GM18507 (cell line): ENCODE data around the gene DDX23.

Source experiments
- DNase-seq: peaks from one replicate; pipeline ENCODE4 v3.0.0; 2011; ENCODE audit warnings: low read depth; ENCODE audit not compliant: insufficient read length; ENCODE audit errors: extremely low spot score
- FAIRE-seq: peaks from 2 replicates; lab custom pipeline; 2011; peaks lifted over from hg19 to GRCh38; lab: Jason Lieb, UNC

Gene DDX23

DNA sequence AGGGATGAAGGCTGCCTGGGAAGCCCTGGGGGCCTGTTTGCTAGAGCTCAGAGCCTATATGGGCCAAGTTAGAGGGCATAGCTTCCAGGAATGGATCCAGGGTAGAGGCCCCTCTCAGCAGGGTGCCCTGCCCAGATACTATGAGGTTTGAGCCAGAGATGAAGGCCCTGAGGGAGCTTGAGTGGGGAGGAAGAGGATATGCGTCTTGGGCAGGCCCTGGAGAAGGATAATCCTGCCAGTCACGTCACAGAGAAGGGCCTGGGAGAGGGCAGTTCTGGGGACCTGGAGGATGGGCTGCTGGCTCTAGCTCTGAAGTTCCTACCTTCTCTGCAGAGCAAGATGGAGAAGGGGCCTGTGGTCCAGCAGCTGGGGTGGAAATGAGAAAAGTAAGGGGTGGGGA, 39.6 kb downstream of the DDX23 start:
- FAIRE-seq, result no peak
- no peak for DNase-seq

DNA sequence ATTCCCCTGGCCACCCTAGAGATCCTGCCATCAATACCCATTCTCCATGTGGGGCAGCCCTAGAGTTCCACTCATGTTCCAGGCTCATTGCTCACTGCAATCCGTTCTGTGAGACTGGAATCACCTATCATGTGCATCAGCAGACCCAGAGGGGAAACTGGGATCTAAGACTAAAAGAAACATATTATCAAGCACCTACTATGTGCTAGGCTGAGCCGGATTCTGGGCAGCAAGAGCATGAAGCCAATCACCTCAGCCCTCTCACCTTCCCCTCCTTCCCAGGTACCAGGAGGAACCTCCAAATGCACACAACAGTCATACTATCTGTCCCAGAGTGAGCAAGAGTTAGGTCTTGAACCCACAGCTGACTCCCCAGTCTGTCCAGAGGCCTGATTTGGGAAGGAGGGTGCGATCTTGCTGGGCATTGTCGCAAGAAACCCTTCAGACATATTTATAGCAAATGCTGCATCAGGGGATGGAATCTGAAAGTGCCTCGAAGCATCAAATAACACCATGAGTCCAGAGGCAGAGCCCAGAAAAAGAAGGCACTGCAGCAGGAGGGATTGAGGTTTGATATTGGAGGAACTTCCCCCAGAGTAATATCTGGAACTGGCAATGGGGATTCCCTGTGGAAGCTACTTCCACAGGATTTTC, 40.4 kb downstream of the DDX23 start:
- DNase-seq, result no peak
- no peak for FAIRE-seq

DNA sequence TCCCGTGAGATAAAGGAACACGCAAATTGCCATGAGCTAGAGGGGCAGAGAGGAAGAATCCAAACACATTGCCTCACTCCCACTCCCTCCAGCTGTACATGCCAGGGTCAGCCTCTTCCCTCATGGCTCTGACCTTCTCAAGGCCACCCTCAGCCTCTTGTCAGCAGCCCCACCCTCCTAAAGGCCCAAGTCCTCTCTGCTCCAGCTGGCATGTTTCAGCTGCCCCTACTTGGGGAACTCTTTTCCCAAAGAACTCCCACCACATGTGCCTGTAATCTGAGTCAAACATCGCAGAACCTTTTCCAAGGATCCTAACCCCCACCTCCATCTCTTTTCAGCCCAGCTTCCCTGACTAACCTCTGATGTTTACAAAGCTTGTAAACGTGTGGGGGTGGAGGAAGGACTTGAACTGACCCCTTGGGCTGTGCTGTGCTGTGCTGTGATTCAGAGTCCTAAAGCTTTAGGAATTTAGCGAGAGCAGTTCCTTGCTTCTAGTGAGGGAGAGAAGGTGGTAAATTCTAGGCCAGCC, 41.0 kb downstream of the DDX23 start:
- DNase-seq (no peak), FAIRE-seq (no peak)

DNA sequence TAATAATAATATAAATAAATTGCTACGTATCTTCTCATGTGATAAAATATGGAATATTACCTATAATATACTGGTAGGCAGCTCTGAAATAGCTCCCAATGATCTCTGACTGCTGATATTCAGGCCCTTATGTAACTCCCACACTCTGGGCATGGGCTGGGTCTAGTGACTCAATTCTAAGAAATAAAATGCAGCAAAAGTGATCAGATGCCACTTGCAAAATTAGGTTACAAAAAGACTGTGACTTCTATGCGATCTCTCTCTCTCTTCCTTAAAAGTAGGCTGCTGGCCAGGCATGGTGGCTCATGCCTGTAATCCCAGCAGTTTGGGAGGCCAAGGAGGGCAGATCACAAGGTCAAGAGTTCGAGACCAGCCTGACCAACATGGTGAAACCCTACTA, 44.0 kb downstream of the DDX23 start:
- no peak for DNase-seq
- no peak for FAIRE-seq

DNA sequence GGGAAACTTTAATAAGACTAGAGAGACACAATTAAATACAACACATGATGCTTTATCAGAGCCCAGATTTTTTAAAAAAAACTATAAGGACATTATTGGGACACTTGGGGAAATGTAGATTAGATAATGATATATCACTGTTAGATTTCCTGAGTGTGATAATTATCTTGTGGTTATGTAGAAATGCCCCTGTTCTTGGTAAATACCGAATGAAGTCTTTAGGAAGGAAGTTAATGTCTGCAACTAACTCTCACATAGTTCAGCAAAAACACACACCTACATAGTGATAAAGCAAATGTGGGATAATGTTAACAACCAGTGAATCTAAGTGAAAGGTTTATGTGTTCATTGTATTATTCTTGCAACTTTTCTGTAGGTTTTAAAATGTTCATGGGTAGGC, 48.3 kb downstream of the DDX23 start:
- no peak for DNase-seq

DNA sequence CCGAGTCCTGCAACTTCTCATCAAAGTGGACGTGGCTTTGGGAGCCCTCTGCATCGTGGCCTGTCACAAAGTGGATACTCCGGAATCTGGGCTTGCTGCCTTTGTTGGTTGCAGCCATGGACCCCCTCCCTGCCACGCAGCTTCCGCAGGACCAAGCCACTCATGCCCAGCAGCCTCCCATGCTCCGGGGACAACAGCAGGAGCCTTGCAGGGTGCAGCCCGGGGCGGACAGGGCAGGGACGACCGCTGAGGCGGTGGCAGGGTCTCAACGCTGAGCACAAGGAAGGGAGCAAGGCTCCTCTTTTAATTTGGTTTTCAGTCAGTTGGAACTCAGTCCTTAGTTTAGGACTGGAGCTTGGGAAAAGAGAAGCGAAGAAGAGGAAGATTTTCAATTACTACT, 51.0 kb downstream of the DDX23 start:
- FAIRE-seq, result no peak
- DNase-seq, result no peak

More for the DNA sequence above, 48.3 kb downstream of the DDX23 start:
- FAIRE-seq, result no peak

DNA sequence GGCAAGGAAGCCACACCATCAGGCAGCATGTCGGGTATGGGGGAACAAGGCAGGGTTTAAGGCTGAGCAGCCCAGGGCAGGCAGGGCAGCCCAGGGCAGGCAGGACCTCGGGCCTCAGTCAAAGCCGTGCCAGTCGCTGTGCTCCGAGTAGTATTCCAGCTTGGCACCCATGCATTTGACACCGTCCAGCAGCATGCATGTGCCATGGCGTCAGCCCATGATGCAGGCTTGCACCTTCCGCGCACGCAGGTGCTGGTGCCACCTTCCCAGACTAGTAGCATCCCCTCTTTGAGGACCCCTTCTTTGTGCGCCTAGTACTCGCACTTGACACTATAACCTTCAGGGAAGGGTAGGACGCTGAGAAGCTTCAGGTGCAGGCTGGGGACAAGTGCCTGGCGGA, 51.5 kb downstream of the DDX23 start:
- no peak for FAIRE-seq

DNA sequence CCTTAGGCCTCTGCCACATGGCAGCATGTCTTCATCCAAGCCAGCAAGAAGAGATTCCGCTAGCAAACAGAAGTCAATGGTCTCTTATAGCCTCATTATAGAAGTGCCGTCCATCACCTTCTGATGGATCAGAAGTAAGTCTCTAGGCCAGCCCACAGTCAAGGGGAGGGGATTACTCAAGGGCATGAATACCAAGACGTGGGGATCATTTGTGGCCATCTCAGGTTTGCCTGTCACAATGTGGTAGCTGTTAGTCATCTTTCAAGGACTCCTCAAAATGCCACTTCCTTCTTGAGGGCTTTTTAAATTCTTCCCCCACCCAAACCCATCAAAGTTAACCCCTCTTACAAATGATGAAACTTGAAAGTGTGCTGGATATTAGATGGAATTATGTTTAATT, 55.0 kb downstream of the DDX23 start:
- DNase-seq, result no peak
- no peak for FAIRE-seq

More for the DNA sequence above, 51.5 kb downstream of the DDX23 start:
- DNase-seq, result no peak

DNA sequence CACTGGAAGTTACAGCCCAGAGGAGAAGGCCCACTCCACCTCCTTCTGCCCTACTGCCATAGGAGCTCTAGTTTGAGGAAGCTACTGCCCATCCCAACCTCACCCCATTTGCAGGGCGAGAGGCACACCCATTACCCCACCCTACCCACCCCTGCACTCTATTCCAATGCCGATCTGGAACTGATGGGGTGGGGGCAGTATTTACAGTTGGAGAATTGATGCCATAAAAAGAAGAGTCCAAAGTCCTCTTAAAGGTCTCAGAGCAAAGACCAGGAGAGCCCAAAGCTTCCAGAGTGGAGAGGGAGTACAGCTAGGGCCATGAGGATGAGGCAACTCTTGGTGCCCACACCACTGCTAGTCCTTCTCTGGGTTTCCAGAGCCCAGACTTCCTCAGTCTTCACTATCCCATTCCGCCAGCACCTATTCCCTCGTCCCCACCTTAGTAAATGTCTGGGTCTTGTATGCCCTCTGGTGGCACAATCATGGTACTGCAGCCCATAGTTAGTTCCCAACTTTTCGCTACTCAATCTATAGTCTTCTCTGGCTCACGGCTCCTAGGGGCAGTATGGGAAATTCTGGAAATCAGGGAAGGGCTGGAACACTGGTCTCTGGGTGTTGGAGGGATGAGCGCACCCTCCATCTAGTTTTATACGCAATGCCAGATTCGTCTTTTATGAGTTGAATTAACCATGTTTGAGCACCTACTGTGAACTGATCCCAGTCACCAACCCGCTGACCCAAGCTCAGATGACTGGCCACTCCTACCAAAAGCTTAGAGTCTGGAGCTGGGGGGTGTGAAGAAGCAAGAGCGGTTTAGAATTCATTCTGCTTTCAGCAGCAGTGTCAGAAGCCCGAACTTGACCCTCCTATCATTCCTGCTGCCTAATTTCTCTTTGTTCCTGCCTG, 56.2 kb downstream of the DDX23 start:
- FAIRE-seq, result peak; percentile 88
- DNase-seq, result no peak

DNA sequence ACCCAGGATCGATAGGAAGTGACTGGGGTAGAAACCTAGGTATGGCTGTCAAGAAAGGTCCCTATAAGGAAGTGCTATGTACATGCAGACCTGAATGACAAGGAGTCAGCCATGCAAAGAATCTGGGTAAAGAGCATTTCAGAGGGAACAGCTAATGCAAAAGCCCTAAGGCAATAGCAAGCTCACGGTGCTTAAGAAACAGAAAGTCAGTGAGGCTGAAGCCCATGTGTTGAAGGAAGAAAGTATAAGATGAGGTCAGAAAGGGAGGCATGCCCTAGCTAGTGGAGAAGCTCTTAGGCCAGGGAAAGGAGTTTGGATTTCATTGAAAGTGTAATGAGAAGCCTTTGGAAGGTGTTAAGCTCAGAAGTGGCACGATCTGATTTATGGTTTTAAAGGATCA, 57.1 kb downstream of the DDX23 start:
- DNase-seq, result no peak
- no peak for FAIRE-seq

DNA sequence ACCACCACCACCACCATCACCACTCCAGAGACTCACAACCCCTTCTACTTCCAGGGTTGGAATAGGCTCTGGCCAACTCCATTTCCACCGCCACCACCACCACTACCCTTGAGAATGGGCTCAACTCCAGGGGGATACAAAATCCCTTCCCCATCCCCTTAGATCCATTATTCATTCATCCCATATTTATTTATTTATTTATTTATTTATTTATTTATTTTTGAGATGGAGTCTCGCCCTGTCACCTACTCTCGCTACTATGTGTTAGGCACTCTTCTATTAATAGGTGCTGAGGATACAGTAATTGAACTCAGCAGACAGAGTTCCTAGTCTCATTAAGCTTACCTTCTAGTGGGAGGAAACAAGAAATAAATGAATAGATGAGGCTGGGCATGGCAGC, 58.3 kb downstream of the DDX23 start:
- FAIRE-seq, result no peak
- DNase-seq, result no peak

DNA sequence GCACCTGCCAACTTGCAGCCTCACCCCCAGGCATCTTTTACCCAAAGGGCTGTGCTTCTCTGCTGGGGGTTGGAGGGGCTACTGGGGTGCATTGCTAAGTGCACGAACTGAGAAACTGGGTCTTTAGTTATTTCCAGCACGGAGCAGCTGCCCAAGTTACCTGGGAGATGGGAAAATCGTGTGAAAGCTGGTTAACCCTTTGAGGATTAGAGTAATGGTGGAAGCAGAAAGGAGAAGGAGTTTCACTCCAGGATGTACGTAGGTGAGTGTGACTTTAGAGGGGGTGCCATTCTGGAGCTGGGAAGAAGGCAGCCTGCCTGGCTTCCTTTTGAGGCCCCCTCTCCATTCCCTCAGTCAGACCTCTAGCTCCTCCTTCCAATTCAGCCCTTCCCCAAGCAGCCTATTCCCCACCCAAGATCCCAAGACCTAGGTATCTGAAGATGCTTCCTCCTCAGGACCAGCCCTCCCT, 62.1 kb downstream of the DDX23 start:
- DNase-seq, result no peak
- FAIRE-seq, result no peak

DNA sequence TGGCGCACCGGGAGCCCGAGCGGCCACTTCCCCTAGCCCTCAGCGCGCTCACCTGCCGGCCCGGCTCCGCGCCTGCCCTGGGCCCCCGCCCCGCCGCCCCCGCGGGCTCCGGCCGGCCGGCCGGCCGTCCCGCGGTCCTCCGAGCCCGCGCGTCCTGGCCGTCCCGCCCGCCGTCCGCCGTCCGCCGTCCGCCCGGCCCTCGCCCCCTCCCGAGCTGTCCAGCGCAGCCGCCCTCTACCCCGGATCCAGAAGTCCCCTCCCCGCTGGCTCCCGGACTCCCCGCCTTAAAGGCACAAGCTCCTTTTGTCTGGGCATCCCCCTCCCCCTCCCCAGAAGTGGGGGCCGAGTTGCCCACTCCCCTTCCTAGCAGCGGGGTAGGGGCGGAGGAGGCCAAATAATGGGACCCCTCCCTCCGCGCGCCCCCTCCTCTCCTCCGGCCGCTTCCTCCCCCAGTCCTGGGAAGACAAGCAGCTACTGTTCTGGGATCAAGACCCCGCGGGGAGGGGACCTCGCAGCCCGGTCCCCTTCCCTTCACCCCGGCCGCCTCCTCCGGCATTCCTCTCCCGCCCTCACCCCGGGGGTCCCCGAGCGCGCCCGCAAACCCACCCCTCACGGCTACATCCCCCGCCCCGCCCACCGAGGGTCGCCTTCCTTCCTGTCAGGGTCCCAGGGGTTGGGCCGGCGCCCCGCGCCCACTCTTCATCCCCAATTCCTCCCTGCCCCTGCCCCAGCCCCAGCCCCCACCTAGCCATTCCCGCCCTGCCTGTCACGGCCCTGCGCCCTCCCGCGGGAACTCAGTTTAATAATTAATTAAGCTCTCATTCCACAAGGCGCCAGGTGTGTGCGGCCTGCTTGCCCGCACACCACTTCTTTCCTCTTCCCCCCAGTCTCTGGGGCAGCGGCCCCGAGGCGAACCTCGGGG, 62.8 kb downstream of the DDX23 start, which contains the start of gene ADCY6:
ADCY6 (minus strand) TSS at position 236 of the 922 bp plus-strand sequence. CDS start 5,655 bp downstream, outside the sequence.
- FAIRE-seq (no peak), DNase-seq (no peak)

DNA sequence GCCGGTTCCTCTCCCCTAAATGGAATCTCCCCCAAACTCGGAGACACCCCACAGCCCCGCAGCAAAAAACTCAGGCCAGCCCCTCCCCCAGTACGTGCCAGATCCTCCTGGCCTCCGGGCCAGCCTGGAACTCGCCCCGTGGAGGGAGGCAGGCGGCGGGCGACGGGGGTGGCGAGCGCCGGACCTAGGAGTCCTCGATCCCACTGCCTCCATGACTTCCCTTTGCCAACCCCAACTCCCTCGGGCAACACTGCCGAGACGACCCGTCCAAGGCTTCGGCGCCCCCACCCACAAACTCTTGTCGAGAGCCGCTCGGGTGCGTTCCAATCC, 63.5 kb downstream of the DDX23 start:
- FAIRE-seq, result no peak
- DNase-seq, result no peak

DNA sequence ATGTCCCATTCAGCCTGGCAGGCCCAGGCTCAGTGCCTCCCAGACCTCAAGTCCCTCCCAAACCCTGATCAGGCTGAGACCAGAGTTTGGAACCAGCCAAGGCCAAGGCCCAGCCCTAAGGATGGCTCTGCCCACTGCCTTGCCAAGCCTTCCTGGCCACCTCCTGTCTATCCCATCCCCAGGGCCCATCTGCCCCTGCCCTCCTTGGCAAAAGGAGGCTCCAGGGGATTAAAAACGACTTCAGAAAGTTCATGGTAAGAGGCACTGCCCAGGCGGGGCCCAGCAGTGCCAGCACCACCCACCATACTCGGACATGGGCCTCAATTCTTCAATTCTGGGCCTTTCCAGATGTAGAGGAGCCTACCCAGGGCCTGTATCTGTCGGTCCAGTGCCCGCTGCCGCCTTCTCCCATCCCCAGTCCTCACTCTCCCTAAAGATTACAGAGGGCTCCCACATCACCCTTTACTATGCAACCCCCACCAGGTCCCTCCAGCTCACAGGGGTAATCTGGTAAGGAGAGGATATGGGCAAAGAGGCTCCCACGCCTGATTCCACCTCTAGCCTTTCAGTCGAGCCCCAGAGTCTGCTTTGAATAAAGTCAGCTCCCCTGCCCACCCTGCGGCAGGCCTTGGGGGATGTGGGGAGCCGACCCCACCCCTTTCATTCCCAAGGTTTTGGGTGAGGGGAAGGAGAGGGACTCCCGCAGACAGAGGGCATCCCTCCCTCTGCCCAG, 64.0 kb downstream of the DDX23 start:
- DNase-seq (no peak), FAIRE-seq (no peak)

DNA sequence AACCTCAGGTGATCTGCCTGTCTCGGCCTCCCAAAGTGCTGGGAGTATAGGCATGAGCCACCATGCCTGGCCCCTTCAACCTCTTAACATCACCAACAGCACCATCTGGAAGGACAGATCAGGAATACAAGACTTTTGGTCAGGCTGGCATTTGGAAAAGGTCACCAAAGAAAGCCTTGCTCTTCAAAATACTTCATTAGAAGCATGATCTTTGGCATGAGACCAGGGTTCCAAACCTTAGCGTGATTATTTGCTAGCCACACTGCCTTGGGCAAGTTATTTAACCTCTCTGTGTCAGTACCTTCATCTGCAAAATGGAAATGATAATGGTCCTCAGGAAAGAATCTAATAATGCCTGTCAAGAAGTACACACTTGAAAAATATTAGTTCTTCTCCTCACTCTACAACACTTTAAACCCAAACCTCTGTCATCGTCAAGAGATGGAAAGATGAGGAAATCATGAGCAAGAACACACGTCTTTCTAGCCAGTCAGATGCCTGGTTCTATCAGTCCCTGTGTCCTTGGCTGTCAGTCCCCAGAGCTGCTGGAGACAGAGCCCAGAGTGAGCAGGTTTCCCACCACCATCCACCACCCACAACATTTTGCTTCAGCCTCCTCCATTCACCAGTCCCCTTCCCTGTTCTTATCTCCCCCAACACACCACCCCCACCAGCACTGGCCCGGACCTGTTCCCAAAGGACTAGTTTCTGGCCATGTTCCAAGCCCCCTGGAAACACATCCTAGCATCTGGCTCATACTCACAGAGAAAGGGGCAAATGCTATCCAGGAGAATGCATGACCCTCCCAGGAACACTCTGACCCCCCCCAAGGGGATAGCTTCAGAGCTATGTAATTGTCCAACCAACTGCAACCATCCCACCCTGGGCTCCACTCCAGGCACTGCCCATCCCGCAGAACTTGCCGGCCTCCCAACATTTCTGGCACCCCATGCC, 65.1 kb downstream of the DDX23 start:
- no peak for DNase-seq
- no peak for FAIRE-seq

DNA sequence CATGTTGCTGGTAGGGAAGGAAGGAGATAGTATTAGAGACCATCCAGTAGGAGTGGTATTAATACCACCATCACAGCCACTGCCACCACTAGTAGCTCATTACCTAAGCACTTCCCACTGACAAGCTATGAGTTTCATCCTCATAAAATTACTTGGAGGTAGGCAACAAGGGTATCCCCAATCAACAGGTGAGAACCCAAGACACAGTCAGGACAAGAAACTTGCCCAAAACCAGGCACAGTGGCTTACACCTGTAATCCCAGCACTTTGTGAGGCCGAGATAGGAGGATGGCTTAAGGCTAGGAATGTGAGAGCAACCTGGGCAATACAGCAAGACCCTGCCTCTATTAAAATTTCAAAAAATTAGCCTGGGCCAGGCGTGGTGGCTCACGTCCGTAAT, 68.5 kb downstream of the DDX23 start:
- DNase-seq (no peak), FAIRE-seq (no peak)
